ENCODE results near the gene TRIM54.

The TRIM54 gene

DNA sequence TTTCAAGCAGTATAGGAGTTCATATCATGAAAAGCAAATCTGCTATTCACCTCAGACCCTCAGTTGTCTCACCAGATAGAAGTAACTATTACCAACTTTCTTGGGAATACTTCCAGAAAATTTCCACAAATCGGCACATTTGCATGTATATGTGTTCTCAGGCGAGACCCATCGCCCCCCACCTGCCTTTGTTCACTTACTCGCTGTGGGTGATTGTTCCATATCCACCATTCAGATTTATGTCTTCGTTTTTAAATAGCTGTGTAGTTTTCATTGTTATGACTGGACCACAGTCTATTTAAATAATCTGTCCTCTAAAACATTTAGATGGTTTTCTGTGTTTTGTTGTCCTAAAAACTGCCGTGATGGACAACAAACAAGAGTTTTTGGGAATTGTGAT lies 3.3 kb downstream of the TRIM54 start:
- no peaks in the 10 kb centered on the region for H3K27me3 ChIP-seq
- TF ChIP-seq, protein P1, sequence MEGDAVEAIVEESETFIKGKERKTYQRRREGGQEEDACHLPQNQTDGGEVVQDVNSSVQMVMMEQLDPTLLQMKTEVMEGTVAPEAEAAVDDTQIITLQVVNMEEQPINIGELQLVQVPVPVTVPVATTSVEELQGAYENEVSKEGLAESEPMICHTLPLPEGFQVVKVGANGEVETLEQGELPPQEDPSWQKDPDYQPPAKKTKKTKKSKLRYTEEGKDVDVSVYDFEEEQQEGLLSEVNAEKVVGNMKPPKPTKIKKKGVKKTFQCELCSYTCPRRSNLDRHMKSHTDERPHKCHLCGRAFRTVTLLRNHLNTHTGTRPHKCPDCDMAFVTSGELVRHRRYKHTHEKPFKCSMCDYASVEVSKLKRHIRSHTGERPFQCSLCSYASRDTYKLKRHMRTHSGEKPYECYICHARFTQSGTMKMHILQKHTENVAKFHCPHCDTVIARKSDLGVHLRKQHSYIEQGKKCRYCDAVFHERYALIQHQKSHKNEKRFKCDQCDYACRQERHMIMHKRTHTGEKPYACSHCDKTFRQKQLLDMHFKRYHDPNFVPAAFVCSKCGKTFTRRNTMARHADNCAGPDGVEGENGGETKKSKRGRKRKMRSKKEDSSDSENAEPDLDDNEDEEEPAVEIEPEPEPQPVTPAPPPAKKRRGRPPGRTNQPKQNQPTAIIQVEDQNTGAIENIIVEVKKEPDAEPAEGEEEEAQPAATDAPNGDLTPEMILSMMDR (IDR thresholded peaks at IDR 0.05; ENCODE audit: low read depth, low read length), result no peak
- H3K9me3 ChIP-seq, result no peaks in the 10 kb centered on the region
- no peaks in the 10 kb centered on the region for H3K36me3 ChIP-seq
- peaks cover 13% of the 10 kb centered on the region for H3K4me1 ChIP-seq
- no peak overlapping the region for H3K4me3 ChIP-seq (ENCODE audit: low read depth, low read length)
- DNase-seq, result no peak

DNA sequence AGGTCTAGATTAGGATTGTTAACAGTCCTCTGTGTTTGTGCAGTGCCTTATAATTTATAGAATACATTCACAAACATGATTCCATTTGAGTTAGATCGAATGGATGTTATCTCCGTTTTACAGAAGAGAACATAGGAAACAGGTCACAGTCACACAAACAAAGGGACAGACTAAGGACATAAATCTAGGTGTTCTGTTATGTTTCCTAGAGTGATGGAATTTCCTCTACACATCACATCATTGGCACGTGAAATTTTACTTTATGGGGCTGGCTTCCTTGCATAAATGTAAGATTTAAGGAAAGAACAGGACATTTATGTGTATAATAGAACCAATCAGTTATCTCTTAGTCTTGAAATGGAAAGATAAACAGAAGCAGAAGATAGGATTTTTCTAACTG lies 6.4 kb downstream of the TRIM54 start:
- H3K36me3 ChIP-seq, result no peaks in the 10 kb centered on the region
- no peak overlapping the region for H3K4me3 ChIP-seq (ENCODE audit: low read depth, low read length)
- DNase-seq, result no peak
- H3K4me1 ChIP-seq, result no peaks in the 10 kb centered on the region; the same call in 1 of the 2 replicates
- no peaks in the 10 kb centered on the region for H3K9me3 ChIP-seq
- TF ChIP-seq, protein P1 (IDR thresholded peaks at IDR 0.05; ENCODE audit: low read depth, low read length), result no peak
- H3K27me3 ChIP-seq, result no peaks in the 10 kb centered on the region

DNA sequence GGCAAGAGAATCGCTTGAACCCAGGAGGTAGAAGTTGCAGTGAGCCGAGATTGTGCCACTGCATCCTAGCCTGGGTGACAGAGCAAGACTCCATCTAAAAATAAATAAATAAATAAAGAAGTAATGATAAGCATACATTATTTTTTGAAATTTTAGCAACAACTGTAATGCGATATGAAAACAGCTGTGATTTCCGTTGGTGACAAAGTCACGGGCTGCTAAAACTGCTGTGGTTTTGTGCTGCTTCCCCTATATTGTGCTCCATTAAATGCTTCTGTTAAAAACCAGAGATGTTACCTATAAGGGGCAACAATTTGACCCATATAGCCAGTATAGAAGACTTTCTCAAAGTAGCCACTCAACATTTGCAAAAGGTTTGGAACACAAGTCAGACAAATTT lies 8.3 kb downstream of the TRIM54 start:
- no peaks in the 10 kb centered on the region for H3K27me3 ChIP-seq
- no peaks in the 10 kb centered on the region for H3K36me3 ChIP-seq
- no peak overlapping the region for H3K4me3 ChIP-seq (ENCODE audit: low read depth, low read length)
- no peaks in the 10 kb centered on the region for H3K9me3 ChIP-seq
- DNase-seq, result no peak
- no peaks in the 10 kb centered on the region; the same call in 1 of the 2 replicates for H3K4me1 ChIP-seq
- TF ChIP-seq, protein P1 (IDR thresholded peaks at IDR 0.05; ENCODE audit: low read depth, low read length), result no peak

DNA sequence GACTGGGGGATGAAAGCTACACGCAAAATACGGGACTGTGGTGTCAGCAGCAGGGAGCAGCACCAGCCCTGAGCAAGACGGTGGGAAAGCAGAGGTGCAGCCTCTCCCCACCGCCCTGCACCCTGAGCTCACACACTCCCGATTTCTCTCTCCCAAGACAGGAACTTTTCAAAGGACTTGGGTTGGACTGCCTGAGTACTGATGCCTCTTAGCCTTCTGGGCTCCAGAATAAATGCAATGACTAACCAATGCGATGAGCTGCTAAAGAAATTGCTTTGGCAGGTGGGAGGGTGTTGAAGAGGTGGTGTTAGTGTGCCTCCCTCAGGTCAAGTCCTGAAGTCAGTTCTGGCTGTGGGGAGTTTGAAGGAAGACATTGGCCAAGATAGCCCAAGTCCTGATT lies 9.6 kb downstream of the TRIM54 start:
- H3K36me3 ChIP-seq, result no peaks in the 10 kb centered on the region
- no peaks in the 10 kb centered on the region for H3K9me3 ChIP-seq
- DNase-seq, result no peak
- TF ChIP-seq, protein P1 (IDR thresholded peaks at IDR 0.05; ENCODE audit: low read depth, low read length), result peak; percentile 25
- H3K27me3 ChIP-seq, result no peaks in the 10 kb centered on the region
- H3K4me1 ChIP-seq, result no peaks in the 10 kb centered on the region; the same call in 1 of the 2 replicates
- H3K4me3 ChIP-seq (ENCODE audit: low read depth, low read length), result no peak overlapping the region

DNA sequence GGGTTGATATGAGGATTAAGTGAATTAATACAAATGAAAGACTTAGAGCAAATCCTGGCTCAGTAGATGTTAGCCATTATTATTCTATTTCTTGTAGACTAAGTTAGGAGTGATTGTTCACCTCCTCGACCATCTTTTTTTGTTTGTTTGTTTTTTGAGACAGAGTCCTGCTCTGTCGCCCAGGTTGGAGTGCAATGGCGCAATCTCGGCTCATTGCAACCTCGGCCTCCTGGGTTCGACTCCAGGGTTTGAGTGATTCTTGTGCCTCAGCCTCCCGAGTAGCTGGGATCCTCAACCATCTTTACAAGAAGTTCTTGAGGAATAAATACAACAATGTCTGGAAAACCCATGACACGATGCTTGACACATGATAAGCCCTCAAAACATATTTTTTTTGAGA lies 12.7 kb downstream of the TRIM54 start:
- Histone ChIP-seq H3K27me3 (no peaks in the 10 kb centered on the region), H3K9me3 (no peaks in the 10 kb centered on the region), H3K4me1 (no peaks in the 10 kb centered on the region; the same call in 1 of the 2 replicates), H3K36me3 (no peaks in the 10 kb centered on the region), H3K4me3 (ENCODE audit: low read depth, low read length) (no peak overlapping the region)
- TF ChIP-seq, protein P1 (IDR thresholded peaks at IDR 0.05; ENCODE audit: low read depth, low read length), result no peak
- no peak for DNase-seq

DNA sequence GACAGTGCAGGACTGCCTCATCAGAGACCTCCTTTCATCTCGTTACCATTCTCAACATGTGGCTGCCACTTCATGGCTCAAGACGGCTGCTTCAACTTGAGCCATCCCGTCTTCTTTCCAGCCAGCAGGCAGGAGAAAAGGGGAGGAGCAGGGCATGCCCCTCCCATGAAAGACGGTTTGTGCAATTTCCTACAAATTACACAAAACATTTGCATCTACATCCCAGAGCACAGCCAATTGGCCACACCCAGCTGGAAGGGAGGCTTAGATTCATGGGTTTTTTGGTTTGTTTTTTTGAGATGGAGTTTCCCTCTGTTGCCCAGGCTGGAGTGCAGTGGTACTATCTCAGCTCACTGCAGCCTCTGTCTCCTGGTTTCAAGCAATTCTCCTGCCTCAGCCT lies 14.3 kb downstream of the TRIM54 start:
- no peaks in the 10 kb centered on the region; the same call in 1 of the 2 replicates for H3K4me1 ChIP-seq
- H3K4me3 ChIP-seq (ENCODE audit: low read depth, low read length), result no peak overlapping the region
- TF ChIP-seq, protein P1 (IDR thresholded peaks at IDR 0.05; ENCODE audit: low read depth, low read length), result no peak
- no peak for DNase-seq
- no peaks in the 10 kb centered on the region for H3K27me3 ChIP-seq
- no peaks in the 10 kb centered on the region for H3K9me3 ChIP-seq
- H3K36me3 ChIP-seq, result no peaks in the 10 kb centered on the region

Data from BE2C (cell line).